ENCODE measurements around the gene NAPA.

The NAPA gene

GRCh38 chr19:47485210-47485609 is 29.7 kb downstream of the NAPA start:
- no peak for DNase-seq

DNA sequence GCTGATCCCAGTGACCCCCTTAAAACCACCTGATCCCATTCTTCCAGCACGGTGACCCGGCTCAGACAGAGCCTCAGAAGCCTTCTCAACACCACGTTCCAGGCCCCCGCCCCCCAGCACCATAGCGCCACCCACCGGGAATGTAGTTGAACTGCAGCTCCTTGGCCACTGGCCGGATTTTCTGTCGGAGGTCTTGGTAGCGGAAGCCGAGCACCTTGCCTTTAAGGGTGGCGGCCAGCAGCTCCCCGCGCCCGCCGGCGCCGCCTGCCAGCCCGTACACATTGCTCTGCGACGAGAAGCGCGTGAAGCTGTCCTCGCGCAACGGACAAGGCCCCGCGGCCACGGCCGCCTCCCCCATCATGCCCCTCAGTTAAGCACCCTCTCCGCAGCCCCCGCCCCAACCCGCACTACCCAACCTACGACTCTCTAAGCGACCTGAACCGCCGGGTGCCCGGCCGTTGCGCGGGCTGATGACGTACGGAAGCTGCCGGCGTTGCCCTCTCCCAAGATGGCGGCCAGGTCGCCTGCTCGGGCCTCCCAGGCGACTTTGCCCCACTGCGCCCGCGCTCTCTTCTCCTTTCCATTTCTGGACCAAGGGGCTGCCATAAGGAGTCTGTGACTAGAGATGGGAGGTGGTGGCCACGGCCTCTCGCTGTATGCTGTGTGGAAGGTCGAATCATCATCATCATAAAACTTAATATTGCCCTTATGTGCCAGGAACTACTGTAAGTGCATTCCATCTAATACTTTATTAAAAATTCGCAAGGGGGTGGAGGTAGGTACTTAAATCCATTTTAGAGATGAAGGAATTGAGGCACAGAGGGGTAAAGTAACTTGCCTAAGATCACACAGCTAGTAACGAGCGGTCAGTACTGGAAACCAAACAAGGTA is 30.8 kb downstream of the NAPA start, which contains the start of gene KPTN:
Gene KPTN (minus strand): TSS at position 420 of the 891 bp plus-strand sequence. CDS start 59 bp downstream, at position 361.
- DNase-seq: peak; percentile 91

DNA sequence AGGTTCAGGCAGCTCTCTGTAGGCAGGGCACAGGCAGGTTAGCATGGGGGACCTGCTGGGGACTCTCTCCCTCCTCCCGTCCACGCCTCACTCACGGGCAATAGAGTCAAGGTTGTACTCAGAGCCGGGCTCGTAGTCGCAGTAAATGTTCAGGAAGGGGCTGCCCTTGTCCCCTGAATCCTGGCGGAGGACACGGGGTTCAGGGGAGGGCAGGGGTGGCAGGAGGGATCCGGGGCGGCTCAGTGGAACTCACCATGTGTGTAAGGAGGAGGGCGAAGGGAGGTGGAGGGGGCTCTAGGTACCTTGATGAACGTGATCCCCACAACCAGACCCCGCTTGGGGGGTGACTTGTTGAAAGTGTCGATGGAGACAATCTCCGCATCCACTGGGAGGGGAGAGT is 31.7 kb downstream of the NAPA start:
- no peak for DNase-seq

DNA sequence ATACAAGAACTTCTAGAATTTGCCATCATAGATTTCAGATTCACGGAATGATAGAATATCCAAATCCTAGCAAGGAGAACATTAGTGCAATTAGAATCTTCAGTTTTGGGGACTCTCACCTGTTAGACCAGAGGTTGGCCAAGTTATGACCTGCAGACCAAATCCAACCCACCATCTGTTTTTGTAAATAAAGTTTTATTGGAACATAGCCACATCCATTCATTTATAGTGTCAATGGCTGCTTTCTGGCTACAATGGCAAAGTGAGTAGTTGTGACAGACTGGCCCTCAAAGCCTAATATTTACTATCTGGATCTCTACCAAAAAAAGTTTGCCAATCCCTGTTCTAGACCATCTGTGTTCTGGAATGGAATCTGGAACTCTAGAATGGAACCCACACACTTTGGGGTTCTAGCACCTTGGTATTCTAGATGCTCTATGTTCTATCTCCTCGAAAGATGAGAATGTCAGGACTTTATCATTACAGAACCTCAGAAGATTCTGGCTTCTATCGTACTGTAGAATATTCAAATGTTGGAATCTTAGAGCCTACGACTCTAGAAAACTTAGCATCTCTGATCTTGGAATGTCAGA is 33.3 kb downstream of the NAPA start:
- DNase-seq: no peak

DNA sequence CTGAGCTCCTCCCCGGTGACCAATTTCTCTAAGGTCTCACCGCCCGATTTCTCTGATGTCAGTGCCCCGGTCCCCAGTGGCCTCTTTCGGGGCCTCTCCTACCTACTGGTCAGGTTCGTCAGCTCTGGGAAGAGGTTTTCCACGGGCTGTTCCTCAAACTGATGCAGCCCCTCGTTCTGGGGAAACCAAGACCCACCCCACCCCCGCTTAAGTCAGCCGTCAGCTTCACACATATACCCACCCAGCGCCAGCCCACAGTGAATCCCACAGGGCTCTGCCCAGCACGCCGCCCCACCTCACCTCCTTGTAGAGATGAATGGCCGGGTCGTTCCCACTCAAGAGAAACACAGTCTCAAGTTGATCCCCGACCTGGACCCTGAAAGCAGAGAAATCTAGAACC is 34.2 kb downstream of the NAPA start:
- no peak for DNase-seq

DNA sequence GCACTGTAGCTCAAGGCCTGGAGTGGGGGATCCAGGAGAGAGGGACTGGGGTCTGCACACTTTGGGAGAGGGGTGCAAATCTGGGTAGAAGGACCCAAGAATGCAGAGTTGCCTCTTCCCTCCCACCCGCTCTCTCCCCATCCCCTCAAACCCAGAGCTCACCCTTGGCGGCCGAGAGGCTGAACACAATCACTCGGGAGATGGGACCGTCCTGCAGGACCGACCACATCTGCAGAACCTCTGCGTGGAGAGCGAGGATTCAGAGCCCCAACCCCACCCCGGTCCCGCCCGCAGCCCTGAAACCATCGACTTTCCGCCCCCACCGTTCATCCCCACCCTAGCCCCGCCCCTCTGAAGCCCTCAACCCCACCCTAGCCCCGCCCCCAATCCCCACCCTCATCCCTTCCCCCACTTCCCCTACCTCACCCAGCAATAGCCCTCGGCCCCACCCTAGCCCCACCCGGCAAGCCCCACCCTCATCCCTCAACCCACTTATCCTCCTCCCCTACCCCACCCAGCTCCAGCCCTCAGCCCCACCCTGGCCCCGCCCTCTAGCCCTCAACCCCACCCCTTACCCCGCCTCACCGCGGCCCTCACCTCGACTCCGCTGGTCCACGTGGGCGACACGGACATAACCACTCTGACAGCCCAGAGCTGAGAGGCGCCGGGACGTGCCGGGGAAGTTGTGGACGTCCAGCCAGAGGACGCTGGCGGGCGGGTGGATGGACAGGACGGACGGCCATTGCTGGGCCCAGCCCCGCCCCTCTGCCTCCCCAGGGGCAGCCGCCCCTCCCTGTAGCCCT is 35.0 kb downstream of the NAPA start:
- DNase-seq: no peak

- DNase-seq: no peak
Measured at GRCh38 chr19:47476438-47476972, 38.4 kb downstream of the NAPA start.

- no peak for DNase-seq
Measured at GRCh38 chr19:47475465-47475864, 39.4 kb downstream of the NAPA start.

DNA sequence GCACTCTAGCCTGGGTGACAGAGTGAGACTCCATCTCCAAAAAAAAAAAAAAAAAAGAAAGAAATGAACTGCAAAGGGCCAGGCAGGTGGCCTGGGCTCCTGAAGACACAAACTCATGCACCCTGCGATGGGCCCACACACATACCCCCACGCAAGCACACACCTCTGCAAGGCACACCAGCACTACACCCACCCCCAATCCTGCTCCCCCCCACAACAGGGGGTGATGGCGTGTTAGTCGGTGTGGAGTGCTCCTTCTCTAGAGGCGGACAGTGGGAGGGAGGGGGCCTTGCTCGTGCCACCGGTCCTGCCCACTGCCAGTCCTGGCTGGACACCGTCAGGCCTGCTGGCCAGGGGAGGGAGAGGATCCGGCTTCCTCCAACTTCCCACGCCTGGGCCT is 41.5 kb downstream of the NAPA start:
- DNase-seq: no peak

- peak; percentile 61 for DNase-seq
Measured at GRCh38 chr19:47471733-47472457, 43.0 kb downstream of the NAPA start, which contains the start of gene SLC8A2. Gene SLC8A2, minus strand, starts transcription at chr19:47471893. Its CDS starts 5,490 bp downstream, at chr19:47466403.

DNA sequence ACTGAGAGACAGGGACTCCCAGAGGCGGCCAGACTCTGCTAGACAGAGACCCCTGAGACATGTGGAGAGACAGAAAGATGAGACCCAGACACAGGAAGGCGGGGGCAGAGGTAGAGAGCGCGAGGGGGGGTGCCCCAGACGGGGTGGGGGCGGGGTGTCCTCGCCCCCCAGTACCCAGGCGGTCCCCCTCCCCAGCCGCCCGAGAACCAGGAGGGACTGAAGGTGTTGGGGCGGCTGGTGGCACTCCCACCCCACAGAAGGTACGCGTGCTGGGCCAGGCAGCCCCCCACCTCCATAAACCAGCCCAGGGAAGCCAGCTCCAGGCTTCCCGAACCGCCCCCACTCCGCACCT is 43.5 kb downstream of the NAPA start:
- DNase-seq: no peak

DNA sequence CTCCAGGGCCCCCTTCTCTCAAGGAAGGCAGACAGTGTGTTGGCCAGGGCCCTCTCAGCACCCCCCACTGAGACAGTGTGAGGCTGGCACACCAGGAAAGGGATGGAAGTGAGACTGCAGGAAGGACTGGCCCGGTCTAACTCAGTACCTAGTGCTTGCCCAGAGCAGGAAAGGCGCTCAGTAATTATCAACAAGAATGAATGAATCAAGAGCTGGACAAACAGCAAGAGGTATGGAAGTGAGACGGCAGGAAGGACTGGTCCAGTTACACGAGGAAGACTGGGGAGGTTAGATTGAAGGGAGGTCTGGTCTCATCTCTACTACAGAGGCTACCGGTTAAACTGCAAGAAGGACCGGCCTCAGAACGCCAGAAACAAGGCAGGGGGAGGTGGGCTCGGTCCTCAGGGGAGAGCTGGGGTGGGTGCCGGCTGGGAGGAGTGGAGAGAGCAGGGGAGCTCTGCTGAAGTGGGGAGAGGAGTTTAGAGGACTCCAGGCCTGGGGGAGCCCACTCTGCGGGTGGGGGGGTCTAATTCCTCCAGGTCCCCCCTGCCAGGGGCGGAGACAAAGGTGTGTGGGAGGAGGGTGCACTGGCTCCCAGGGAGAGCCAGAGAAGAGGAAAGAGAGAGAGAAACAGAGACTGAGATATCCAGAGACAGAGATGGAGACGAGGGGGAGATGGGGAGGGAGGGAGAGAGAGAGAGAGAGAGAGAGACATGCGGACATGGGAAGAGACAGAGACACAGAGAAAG is 44.2 kb downstream of the NAPA start:
- no peak for DNase-seq

DNA sequence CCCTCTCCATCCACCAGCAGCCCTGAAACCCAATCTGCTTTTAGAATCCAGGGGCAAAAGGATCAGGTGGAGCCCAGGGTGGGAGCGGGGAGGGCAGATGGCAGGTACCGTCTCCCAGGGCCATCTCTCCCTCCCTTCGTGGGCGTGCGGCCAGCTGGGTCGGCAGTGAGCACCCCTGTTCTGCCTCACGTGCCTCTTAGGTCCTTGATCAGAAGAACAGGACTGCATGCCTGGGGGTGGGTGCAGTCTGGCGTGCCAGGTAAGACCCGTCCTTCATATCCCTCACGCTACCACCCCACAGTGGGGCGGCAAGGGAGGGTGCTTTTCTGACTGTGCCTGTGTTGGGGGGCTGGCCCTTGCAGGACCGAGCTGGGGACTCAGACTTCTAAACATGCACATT is 45.1 kb downstream of the NAPA start:
- no peak for DNase-seq

GRCh38 chr19:47469363-47469700 is 45.5 kb downstream of the NAPA start:
- DNase-seq: no peak

- DNase-seq: no peak
Measured at GRCh38 chr19:47467914-47468313, 46.9 kb downstream of the NAPA start.

GRCh38 chr19:47465957-47466356 is 48.9 kb downstream of the NAPA start:
- no peak for DNase-seq

DNA sequence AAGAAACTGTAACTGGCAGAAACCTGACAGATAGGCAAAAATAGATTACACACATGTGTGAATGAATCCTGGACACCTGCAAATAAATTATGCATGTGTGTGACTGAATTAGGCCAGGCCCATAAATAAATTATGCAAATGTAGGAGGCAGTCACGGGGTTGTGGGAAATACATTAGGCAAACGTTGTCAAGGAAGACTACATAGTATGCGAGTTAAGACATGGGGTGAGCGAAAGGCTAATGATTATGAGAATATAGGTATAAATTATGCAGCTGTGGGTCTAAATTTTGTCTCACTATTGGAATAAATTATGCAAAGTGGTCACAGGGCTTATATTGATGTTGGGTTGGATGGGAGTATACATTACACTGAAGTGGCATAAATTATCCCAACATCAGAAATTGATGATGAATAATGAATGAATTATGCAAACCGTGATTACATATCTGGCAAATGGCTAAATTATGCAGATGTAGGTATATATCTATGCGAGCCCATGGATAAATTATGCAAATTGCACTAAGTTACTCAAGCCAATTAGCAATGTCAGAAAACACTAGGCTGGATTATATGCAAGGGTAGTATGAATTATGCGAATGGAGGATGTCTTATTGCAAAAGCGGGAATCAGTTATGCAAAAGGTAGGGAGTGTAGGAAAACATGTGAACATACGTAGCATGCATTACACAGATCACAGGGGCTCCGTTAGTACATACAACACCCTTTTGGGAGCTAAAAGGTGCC is 50.0 kb downstream of the NAPA start:
- DNase-seq: no peak

DNA sequence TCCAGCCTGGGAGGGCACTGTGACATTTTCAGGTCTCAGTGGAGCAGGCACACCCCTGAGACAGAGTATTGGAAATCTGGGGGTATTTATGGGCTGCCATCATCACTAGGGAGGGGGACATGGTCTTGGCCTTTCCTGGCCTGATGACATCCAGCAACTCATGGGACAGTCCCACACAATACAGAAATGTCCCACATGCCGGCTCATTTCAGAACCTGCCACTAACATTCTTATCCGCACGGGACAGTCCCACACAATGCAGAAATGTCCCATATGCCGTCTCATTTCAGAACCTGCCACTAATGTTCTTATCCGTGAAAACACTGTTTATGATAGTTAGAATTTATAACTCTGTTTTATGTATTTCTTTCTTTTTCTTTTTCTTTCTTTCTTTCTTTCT is 53.0 kb downstream of the NAPA start:
- no peak for DNase-seq

- DNase-seq: no peak
Measured at GRCh38 chr19:47459477-47459876, 55.4 kb downstream of the NAPA start.

DNA sequence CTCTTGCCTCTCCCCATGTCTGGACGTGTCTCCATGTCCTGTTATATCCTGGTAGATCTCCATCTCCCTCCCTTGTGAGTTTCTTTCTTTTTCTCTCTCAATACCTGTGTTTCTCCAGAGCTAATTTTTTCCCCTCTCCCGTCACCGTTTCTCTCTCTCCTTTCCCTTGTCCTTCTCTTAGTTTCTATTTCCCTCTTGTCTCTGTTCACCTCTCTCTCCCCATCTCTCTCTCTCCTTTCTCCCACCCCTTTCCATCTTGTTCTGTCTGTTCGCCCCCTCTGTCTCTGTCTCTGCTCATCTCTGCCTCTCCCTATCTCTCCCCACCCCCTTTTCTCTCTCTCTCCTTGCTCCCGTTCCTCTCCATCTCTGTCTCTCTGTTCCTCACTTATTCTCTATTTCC is 56.2 kb downstream of the NAPA start:
- DNase-seq: no peak

Data from activated CD4-positive, CD25-positive, alpha-beta regulatory T cell treated with anti-CD3 and anti-CD28 coated beads, Interleukin-2, amount 50 U/mL, for 72 hours (primary cell).